HG03439 (cell line): Measurements from ENCODE around the gene LRRC3C.
"Not testable (repeated sequence)": the region's sequence is repeated elsewhere in the genome, so short reads cannot be mapped to it uniquely, and the experiment has no call there.

ENCODE experiments used
- ATAC-seq: cut with Tn5 transposase; IDR thresholded peaks from one replicate; pipeline ENCODE4 v1.9.1; 2021; ENCODE audit warnings: mild to moderate bottlenecking, moderate library complexity; ENCODE audit not compliant: unreplicated experiment

The LRRC3C gene

DNA sequence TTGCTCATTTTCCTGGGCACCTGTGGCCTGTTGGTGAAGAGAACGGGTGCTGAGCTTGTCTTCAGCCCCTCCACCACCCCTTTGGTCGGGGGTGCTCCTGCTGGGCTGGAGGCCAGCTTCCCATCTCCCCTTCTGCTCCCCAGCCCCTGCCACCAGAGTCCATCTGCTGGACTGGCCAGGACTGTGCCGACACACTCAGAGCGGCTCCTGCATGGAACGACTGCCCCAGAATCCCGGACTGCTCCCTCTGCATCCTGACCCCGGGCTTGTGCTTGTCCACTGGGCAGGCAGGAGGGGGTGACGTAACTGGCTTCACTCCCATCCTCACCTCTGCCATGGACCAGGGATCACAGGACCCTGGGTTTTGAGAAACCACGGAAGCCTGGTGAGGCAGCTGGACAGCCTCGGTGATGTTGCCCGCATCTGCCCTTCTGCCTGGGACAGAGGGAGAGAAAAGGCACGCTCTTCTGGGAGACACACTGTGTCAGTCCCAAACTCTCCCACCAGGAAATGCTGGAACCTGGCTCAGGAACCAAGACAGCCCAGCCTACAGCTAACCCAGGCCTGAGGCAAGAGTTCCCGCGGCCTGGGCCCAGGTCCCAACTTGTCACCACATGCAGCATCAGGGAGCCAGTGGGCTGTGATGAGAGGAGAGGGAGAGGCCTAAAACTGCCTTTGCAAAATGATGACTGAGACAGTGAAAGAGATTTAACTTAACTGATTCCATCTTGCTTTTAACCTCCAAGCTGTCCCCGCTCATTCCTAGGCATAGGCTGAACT is 19.2 kb downstream of the LRRC3C start:
- ATAC-seq: no peak

- not testable (repeated sequence) for ATAC-seq
These were observed 20.9 kb downstream of the LRRC3C start for GRCh38 chr17:39948489-39948828.

DNA sequence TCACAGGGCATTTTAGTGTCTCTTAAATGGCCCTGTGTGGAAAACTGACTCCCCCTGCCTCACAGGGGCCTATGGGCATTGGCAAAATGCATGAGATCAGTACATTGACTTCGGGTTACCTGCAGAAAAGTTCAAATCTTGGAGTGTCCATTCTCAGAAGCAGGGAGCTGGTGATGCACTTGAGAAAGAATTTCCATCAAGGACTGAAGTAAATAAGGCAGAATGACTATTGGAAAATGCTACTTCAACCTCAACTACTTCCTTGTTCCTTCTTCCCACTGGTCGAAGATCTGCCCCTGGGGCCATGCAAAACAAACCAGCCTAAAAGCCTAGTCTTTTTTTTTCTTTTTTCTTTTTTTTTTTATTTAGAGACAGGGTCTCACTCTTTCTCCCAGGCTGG is 21.5 kb downstream of the LRRC3C start:
- no peak for ATAC-seq

DNA sequence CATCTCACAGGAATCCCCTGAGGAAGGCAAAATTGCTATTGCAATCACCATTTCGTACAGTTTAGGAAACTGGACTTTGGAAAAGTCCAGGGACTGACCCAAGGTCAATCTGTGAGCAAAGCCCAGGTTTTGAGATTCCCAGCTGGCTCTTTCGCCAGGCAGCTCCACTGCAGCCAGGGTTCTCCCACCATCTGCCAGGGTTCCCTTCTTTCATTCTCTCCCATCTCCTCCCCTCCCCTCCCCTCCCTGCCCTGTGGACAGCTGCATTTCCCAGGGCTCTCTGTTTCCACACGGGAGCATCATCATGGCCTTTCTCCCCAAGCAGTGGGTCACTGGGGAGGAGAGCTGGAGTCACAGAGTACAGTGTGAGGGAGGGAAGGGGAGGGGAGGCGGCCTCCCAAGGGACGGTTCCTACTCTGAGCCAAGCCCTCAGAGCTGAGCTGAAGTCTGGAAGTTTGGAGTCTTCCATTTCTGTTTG is 23.4 kb downstream of the LRRC3C start:
- ATAC-seq: no peak

DNA sequence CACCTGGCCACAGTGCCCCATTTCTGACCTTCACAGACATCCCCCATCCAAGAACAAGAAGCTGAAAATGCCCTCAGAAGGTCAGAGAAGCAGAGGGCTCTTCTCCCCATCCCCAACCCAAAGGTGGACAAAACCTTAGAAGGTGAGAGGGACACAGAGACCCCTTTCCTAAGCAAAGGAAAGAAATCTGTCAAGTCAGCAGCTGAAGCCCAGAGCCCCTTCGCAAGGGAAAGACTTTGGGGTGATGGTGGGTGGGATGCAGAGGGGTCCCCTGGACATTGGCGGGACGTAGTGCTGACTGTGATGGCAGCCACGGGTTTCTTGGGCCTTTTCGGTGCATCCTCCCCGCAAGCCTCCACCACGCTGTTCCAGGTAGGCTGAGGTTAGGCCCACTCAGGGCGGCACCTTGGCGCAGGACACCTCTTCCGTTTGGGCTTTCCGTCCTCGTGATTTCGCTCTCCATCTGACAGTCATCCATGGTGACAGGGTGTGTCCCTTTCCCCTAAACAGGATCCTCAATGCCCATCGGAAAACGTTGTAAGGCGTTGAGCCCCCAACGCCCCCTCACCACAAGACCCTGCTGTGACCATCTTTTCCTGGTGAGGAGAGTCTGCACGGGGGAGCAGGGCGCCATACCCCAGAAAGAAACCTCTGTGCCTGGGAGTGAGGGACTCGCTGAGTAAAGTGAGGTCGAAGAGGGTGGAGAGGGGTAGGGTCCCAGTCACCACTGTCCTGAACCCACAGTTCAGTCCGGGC is 24.6 kb downstream of the LRRC3C start:
- peak; percentile 24 for ATAC-seq

- peak; percentile 76 for ATAC-seq
These were observed 25.3 kb downstream of the LRRC3C start for GRCh38 chr17:39952680-39953470.

GRCh38 chr17:39953471-39953888 is 25.9 kb downstream of the LRRC3C start:
- no peak for ATAC-seq

GRCh38 chr17:39954876-39955275 is 27.3 kb downstream of the LRRC3C start:
- ATAC-seq: no peak

DNA sequence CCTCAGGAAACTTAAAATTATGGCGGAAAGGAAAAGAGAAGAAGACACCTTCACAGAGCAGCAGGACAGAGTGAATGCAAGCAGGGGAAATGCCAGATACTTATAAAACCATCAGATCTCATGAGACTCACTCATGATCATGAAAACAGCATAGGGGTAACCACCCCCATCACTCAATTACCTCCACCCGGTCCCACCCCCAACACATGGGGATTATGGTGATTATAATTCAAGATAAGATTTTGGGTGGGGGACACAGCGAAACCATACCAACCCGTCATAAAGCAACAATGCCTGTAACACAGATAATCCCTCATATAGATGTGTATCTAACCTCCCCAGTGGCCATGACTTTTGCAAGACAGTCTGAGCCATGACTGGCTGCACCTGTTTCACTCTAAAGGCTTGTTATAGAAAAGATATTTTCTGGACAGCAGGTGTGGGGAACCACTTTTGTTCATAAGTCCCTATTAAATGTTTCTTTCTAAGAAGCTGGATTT is 28.2 kb downstream of the LRRC3C start:
- ATAC-seq: no peak

- no peak for ATAC-seq
These were observed 33.1 kb downstream of the LRRC3C start for GRCh38 chr17:39960524-39961041.

GRCh38 chr17:39962642-39963220 is 35.2 kb downstream of the LRRC3C start, which contains the start of gene GSDMA:
Gene GSDMA, plus strand, starts transcription at chr17:39963004. Its CDS starts 2,684 bp downstream, at chr17:39965688.
- ATAC-seq: no peak

- ATAC-seq: no peak
These were observed 36.3 kb downstream of the LRRC3C start for GRCh38 chr17:39963829-39964228.

GRCh38 chr17:39965017-39965699 is 37.6 kb downstream of the LRRC3C start:
- ATAC-seq: no peak

- no peak for ATAC-seq
These were observed 39.2 kb downstream of the LRRC3C start for GRCh38 chr17:39966771-39967170.

DNA sequence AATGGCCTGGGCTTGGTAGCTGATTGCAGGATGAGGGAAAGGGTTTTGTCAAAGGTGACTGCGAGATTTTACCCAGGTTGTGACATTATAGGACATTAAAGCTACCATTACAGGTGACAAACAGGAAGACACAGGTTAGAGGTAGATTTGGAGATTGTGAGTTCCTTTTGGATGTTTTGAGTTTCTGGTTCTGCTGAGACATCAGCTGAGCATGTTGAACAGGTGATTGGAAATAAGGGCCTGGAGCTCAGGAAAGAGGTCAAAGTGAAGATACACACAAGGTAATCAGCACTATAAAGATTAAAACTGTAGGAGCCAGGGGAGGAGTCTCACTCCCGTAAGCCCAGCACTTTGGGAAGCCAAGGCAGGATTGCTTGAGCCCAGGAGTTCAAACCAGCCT is 41.2 kb downstream of the LRRC3C start:
- no peak for ATAC-seq

DNA sequence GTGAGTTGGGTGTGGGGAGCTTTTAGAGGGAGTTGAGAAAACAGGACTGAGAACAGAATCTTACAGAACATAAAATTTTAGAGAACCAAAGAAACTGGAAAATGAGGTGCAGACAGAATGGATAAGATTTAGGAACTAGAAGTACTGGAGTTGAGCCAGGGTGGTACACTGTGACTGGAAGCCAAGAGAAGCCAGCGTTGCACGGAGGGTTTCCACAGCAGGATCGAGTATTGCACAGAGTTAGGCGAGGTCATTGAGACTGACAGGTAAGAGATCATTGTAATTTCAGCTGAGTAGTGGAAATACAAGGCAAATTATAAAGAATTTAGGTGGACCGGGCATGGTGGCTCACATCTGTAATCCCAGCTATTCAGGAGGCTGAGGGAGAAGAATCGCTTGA is 41.8 kb downstream of the LRRC3C start:
- no peak for ATAC-seq

GRCh38 chr17:39970157-39970692 is 42.7 kb downstream of the LRRC3C start:
- ATAC-seq: no peak

DNA sequence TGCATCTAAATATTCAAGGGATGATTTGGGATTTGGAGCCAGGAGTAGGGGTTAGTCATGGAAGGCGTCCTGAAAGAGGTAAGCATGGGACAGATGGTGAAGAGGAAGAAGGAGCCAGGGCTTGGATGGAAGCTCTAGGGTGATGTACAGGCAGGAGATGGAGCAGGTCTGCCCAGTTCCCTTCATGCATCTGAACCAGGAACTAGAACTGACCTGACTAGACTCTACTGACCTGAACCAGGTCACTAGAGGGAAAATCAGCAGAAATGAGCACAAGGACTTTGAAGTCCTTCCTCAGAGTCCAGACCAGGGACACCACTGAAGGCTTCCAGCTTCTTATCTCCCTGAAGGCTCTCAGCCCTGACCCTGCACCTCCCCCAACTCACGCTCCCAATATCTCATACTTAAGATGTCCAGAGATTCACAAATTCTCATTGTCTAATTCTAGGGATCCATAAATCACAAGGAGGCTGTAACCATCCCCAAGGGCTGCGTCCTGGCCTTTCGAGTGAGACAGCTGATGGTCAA is 43.6 kb downstream of the LRRC3C start:
- ATAC-seq: no peak

GRCh38 chr17:39972271-39972670 is 44.7 kb downstream of the LRRC3C start:
- ATAC-seq: no peak
